ENCODE data around the gene CAAP1. TPM values are rescaled to one million over a fixed set of nuclear protein-coding genes. Genes with fewer than 3 reads are reported as not detected.

The CAAP1 gene, protein sequence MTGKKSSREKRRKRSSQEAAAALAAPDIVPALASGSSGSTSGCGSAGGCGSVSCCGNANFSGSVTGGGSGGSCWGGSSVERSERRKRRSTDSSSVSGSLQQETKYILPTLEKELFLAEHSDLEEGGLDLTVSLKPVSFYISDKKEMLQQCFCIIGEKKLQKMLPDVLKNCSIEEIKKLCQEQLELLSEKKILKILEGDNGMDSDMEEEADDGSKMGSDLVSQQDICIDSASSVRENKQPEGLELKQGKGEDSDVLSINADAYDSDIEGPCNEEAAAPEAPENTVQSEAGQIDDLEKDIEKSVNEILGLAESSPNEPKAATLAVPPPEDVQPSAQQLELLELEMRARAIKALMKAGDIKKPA
- 17.3 and 22.3 TPM in 2 replicates for total RNA-seq

DNA sequence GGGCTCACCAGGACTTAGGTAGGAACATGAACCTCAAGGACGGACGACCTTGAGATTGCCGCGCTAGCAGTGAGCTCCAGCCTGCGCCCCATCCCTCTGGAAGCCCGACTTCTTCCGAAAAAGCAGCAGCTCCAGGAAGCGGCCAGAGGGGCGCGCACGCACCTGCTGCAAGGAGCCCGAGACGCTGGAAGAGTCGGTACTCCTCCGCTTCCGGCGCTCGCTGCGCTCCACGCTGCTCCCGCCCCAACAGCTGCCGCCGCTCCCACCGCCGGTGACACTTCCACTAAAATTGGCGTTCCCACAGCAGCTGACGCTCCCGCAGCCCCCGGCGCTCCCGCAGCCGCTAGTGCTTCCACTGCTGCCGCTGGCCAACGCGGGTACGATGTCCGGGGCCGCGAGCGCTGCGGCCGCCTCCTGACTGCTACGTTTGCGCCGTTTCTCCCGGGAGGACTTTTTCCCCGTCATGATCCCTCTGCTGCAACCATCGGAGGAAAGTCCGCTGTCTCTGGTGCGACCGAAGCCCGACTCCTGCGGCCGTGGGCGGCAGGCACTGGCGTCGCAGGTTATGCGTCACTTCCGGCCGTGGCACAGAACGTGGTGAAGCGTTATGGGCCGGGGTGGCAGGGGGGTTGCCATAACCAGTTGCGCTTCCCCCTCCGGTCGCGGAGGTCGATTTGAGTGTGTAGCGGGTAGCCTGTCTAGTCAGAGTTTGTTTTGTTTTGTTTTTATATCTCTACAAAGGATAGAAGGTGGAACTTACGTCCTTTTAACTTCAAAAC is at the start of gene CAAP1:
CAAP1 (minus strand) TSS at position 552 of the 779 bp plus-strand sequence; CDS start at position 465, 87 bp downstream.

Small RNA genes lying within 50 kb of the gene (small RNA-seq; reads per million reads assigned to genes)
- not detected for gene RF00322 (ENCODE audit: low replicate concordance)
- gene RN7SL100P (ENCODE audit: low replicate concordance), result not detected

Other genes with a start within 250 kb of the CAAP1 start
- gene PLAA, start 54.4 kb upstream of the CAAP1 start, total RNA-seq, result 31.1 and 60.4 TPM in 2 replicates
- gene IFT74, start 63.6 kb upstream of the CAAP1 start, total RNA-seq, result 10.0 and 12.0 TPM in 2 replicates
- gene LRRC19, start 112.9 kb upstream of the CAAP1 start, total RNA-seq, result not detected in 2 replicates
- 1.8 and 15.6 TPM in 2 replicates for gene TEK, start 216.4 kb upstream of the CAAP1 start, total RNA-seq